Activated naive CD8-positive, alpha-beta T cell (primary cell): ENCODE measurements around the gene CTIF.

Source experiments
- H3K27ac Mint-ChIP-seq: one replicate; pipeline ENCODE4 v1.8.0; 2021; ENCODE audit warnings: mixed read lengths
- H3K27me3 Mint-ChIP-seq: one replicate; pipeline ENCODE4 v1.8.0; 2021; ENCODE audit warnings: mixed read lengths
- H3K36me3 Mint-ChIP-seq: one replicate; pipeline ENCODE4 v1.8.0; 2021; ENCODE audit warnings: mixed read lengths
- H3K4me1 Mint-ChIP-seq: one replicate; pipeline ENCODE4 v1.8.0; 2021; ENCODE audit warnings: low read depth, mixed read lengths
- H3K4me3 Mint-ChIP-seq: one replicate; pipeline ENCODE4 v1.8.0; 2021; ENCODE audit warnings: mild to moderate bottlenecking, mixed read lengths
- H3K9me3 Mint-ChIP-seq: one replicate; pipeline ENCODE4 v1.8.0; 2021; ENCODE audit warnings: low read depth, mixed read lengths

CTIF gene

GRCh38 chr18:48740851-48741485 lies 202.1 kb downstream of the CTIF start:
- H3K27me3 Mint-ChIP-seq, result no peaks in the 10 kb centered on the region
- no peak overlapping the region for H3K4me3 Mint-ChIP-seq
- no peak overlapping the region for H3K27ac Mint-ChIP-seq

GRCh38 chr18:48741866-48742265 lies 203.0 kb downstream of the CTIF start:
- no peak overlapping the region for H3K27ac Mint-ChIP-seq

More at GRCh38 chr18:48740851-48741485, 202.1 kb downstream of the CTIF start:
- H3K4me1 Mint-ChIP-seq, result no peaks in the 10 kb centered on the region
- H3K9me3 Mint-ChIP-seq, result no peaks in the 10 kb centered on the region
- H3K36me3 Mint-ChIP-seq, result no peaks in the 10 kb centered on the region

GRCh38 chr18:48742304-48742703 lies 203.5 kb downstream of the CTIF start:
- Mint-ChIP-seq H3K4me1 (no peaks in the 10 kb centered on the region), H3K4me3 (no peak overlapping the region), H3K27ac (no peak overlapping the region), H3K9me3 (no peaks in the 10 kb centered on the region), H3K27me3 (no peaks in the 10 kb centered on the region), H3K36me3 (no peaks in the 10 kb centered on the region)

More at GRCh38 chr18:48741866-48742265, 203.0 kb downstream of the CTIF start:
- Mint-ChIP-seq H3K27me3 (no peaks in the 10 kb centered on the region), H3K9me3 (no peaks in the 10 kb centered on the region), H3K4me3 (no peak overlapping the region), H3K36me3 (no peaks in the 10 kb centered on the region), H3K4me1 (no peaks in the 10 kb centered on the region)

GRCh38 chr18:48742706-48743475 lies 204.1 kb downstream of the CTIF start:
- H3K9me3 Mint-ChIP-seq, result no peaks in the 10 kb centered on the region
- no peak overlapping the region for H3K27ac Mint-ChIP-seq
- H3K4me1 Mint-ChIP-seq, result no peaks in the 10 kb centered on the region
- no peak overlapping the region for H3K4me3 Mint-ChIP-seq
- H3K36me3 Mint-ChIP-seq, result no peaks in the 10 kb centered on the region
- no peaks in the 10 kb centered on the region for H3K27me3 Mint-ChIP-seq

GRCh38 chr18:48743886-48744285 lies 205.1 kb downstream of the CTIF start:
- Mint-ChIP-seq H3K9me3 (no peaks in the 10 kb centered on the region), H3K4me1 (no peaks in the 10 kb centered on the region), H3K4me3 (no peak overlapping the region), H3K36me3 (no peaks in the 10 kb centered on the region), H3K27me3 (no peaks in the 10 kb centered on the region), H3K27ac (no peak overlapping the region)

- Mint-ChIP-seq H3K27ac (no peak overlapping the region), H3K4me3 (no peak overlapping the region), H3K9me3 (no peaks in the 10 kb centered on the region), H3K36me3 (no peaks in the 10 kb centered on the region), H3K4me1 (no peaks in the 10 kb centered on the region), H3K27me3 (no peaks in the 10 kb centered on the region)
Observed at GRCh38 chr18:48745293-48745692, 206.5 kb downstream of the CTIF start.

- H3K27me3 Mint-ChIP-seq, result no peaks in the 10 kb centered on the region
- H3K4me3 Mint-ChIP-seq, result no peak overlapping the region
- H3K36me3 Mint-ChIP-seq, result no peaks in the 10 kb centered on the region
- no peaks in the 10 kb centered on the region for H3K9me3 Mint-ChIP-seq
- no peaks in the 10 kb centered on the region for H3K4me1 Mint-ChIP-seq
- H3K27ac Mint-ChIP-seq, result no peak overlapping the region
Observed at GRCh38 chr18:48749768-48750167, 210.9 kb downstream of the CTIF start.

GRCh38 chr18:48750485-48751175 lies 211.8 kb downstream of the CTIF start:
- Mint-ChIP-seq H3K4me1 (no peaks in the 10 kb centered on the region), H3K27me3 (no peaks in the 10 kb centered on the region), H3K27ac (no peak overlapping the region), H3K9me3 (no peaks in the 10 kb centered on the region), H3K36me3 (no peaks in the 10 kb centered on the region), H3K4me3 (no peak overlapping the region)

- no peak overlapping the region for H3K27ac Mint-ChIP-seq
- H3K4me1 Mint-ChIP-seq, result no peaks in the 10 kb centered on the region
- no peak overlapping the region for H3K4me3 Mint-ChIP-seq
- H3K36me3 Mint-ChIP-seq, result no peaks in the 10 kb centered on the region
- H3K9me3 Mint-ChIP-seq, result no peaks in the 10 kb centered on the region
- H3K27me3 Mint-ChIP-seq, result no peaks in the 10 kb centered on the region
Observed at GRCh38 chr18:48751727-48752468, 213.1 kb downstream of the CTIF start.

- H3K27me3 Mint-ChIP-seq, result no peaks in the 10 kb centered on the region
- H3K4me3 Mint-ChIP-seq, result no peak overlapping the region
- no peaks in the 10 kb centered on the region for H3K36me3 Mint-ChIP-seq
- no peak overlapping the region for H3K27ac Mint-ChIP-seq
- H3K9me3 Mint-ChIP-seq, result no peaks in the 10 kb centered on the region
- H3K4me1 Mint-ChIP-seq, result no peaks in the 10 kb centered on the region
Observed at GRCh38 chr18:48752478-48752877, 213.6 kb downstream of the CTIF start.

GRCh38 chr18:48752928-48753327 lies 214.1 kb downstream of the CTIF start:
- Mint-ChIP-seq H3K27ac (no peak overlapping the region), H3K36me3 (no peaks in the 10 kb centered on the region), H3K4me3 (no peak overlapping the region), H3K9me3 (no peaks in the 10 kb centered on the region), H3K27me3 (no peaks in the 10 kb centered on the region), H3K4me1 (no peaks in the 10 kb centered on the region)

GRCh38 chr18:48753691-48754090 lies 214.9 kb downstream of the CTIF start:
- no peaks in the 10 kb centered on the region for H3K9me3 Mint-ChIP-seq
- no peaks in the 10 kb centered on the region for H3K36me3 Mint-ChIP-seq
- H3K27me3 Mint-ChIP-seq, result no peaks in the 10 kb centered on the region
- H3K4me3 Mint-ChIP-seq, result no peak overlapping the region
- H3K4me1 Mint-ChIP-seq, result no peaks in the 10 kb centered on the region
- H3K27ac Mint-ChIP-seq, result no peak overlapping the region

- Mint-ChIP-seq H3K27me3 (no peaks in the 10 kb centered on the region), H3K36me3 (no peaks in the 10 kb centered on the region), H3K27ac (no peak overlapping the region), H3K4me3 (no peak overlapping the region), H3K4me1 (no peaks in the 10 kb centered on the region), H3K9me3 (no peaks in the 10 kb centered on the region)
Observed at GRCh38 chr18:48754559-48754958, 215.7 kb downstream of the CTIF start.

- no peaks in the 10 kb centered on the region for H3K27me3 Mint-ChIP-seq
Observed at GRCh38 chr18:48754993-48755473, 216.2 kb downstream of the CTIF start.

More at GRCh38 chr18:48754993-48755473, 216.2 kb downstream of the CTIF start:
- no peaks in the 10 kb centered on the region for H3K9me3 Mint-ChIP-seq
- no peaks in the 10 kb centered on the region for H3K36me3 Mint-ChIP-seq
- no peak overlapping the region for H3K27ac Mint-ChIP-seq
- no peak overlapping the region for H3K4me3 Mint-ChIP-seq
- no peaks in the 10 kb centered on the region for H3K4me1 Mint-ChIP-seq
